GM19395 (cell line): Measurements from ENCODE around the gene ITSN2.

ENCODE experiments used
- ATAC-seq: cut with Tn5 transposase; IDR thresholded peaks from one replicate; pipeline ENCODE4 v1.9.1; 2021; ENCODE audit warnings: mild to moderate bottlenecking, moderate library complexity; ENCODE audit not compliant: unreplicated experiment

The ITSN2 gene

DNA sequence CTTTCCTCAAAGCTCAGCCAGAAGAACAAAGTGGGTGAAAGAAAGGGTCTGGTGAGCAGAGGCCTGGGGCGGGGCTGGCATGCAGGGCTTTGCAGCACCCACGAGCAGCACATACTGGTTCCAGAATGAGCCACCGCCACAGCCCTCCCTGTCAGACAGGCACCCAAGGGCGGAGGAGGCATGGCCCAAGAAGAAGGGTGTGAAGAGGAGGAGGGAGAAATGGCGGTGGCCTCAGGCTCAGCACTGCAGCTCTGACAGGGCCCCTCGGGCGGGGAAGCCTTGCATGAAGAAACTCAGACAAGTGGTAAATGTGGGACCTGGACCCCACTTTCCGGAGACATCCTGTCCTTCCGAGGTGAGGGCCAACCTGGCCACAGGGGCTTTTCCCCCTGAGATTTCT, 169.8 kb downstream of the ITSN2 start:
- no peak for ATAC-seq

DNA sequence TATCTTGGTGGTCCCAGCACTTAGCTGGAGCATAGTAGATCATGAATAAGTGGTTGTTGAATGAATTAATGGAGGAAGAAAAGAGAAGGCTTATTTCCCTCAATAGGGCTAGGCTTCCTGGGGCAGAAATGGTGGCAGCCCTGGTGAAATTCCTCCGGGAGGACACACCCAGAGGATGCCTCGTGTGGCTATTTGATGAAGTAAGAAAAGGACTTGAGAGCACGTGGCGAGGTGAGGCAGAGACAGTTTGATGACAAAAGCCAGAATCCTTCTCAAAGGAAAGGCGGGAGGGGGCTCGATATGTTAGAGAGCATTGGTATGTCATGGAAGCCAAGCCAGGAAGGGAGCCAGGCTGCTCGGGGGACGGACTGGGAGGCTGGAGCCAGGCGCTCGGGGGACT, 170.8 kb downstream of the ITSN2 start:
- ATAC-seq = no peak

- no peak for ATAC-seq
Measured at GRCh38 chr2:24183366-24184069, 176.8 kb downstream of the ITSN2 start.

- ATAC-seq = no peak
Measured at GRCh38 chr2:24182507-24182906, 177.8 kb downstream of the ITSN2 start.

DNA sequence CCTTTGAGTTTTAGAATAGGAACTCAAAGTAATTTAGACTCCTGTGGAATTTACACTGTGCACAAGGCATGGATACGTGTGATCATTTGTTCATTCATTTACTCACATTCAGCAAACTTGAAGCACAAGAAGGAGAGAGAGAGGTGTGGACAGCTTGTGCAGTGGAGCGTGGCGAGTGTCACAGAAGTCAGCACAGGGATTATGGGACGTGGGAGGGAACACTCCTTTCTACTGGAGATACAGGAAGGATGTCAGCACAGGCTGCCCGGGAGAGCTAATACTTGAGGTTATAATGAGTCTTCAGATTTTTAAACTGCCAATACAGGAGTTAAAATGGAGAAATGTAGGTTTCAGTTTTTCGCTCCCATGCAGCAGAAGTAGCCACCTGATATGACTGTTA, 178.5 kb downstream of the ITSN2 start:
- ATAC-seq = no peak

GRCh38 chr2:24179683-24180082, 180.7 kb downstream of the ITSN2 start:
- no peak for ATAC-seq

- ATAC-seq = no peak
Measured at GRCh38 chr2:24176326-24176725, 184.0 kb downstream of the ITSN2 start.

DNA sequence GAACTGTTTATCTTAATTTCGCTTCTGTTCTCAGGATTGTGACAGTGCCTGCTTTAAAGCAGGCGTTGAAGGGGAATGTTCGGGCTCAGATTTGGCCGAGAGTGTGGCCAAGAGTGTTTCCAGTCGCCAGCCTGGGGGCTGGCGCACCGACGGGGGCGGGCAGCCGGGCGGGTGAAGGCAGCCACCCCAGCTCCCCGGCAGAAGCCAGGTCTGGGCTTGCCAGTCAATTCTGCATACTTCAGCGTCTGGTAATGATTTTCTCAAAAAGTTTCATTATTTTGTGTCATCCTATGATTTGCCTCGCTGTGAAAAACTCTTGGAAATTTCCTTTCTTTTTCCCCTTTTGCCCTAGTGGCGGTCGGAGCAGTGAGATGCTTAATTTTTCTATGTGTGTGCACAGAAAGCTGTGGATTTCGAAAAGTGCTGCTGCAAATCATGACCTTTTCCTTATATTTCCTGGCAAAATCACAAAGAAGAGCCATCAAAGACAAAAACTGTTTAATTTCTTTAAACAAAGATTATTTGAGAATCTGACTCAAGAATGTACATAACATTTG, 184.6 kb downstream of the ITSN2 start:
- ATAC-seq = no peak

- ATAC-seq = no peak
Measured at GRCh38 chr2:24174851-24175277, 185.5 kb downstream of the ITSN2 start, which contains the start of gene FAM228A. FAM228A (plus strand) TSS chr2:24175053; CDS start chr2:24175481, 428 bp downstream.

DNA sequence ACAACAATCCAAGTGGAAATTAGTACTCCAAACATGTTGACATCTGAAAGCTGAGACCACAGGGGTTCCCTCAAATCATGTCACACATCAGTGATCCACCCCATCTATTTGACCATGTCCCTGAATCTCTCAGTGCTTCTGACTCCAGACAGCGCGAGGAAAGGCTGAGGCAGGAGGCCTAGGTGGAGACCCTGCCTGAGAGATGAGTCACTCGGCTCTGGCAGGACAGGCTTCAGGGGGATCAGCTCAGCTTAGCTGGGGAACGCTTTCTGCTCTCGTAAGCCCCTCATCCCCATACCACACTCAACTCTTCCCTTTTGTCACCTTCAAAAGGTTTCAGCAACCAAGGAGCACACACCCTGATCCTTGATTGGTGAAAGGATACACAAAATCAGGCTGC, 191.3 kb downstream of the ITSN2 start:
- ATAC-seq = no peak

GRCh38 chr2:24164416-24164973, 195.8 kb downstream of the ITSN2 start:
- peak; percentile 68 for ATAC-seq

DNA sequence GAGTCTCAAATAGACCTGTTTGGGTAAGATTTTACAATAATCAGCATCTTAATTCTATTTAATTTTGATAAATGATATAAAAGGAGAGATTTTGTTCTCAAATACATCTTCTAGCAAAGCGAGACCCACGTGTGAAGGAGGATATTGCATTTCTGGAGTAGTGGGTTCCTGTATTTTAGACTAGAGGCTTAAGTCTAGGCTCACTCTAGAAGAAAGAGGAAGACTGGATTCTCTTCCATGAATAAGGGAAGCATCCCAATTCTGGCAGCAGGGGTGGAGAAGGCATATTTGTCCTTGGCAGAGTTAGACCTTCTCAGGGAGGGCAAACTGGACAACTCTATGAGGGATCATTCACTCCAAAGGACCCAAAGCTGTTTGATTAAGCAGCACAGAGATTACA, 196.7 kb downstream of the ITSN2 start:
- ATAC-seq = no peak

- no peak for ATAC-seq
Measured at GRCh38 chr2:24163186-24163585, 197.2 kb downstream of the ITSN2 start.

DNA sequence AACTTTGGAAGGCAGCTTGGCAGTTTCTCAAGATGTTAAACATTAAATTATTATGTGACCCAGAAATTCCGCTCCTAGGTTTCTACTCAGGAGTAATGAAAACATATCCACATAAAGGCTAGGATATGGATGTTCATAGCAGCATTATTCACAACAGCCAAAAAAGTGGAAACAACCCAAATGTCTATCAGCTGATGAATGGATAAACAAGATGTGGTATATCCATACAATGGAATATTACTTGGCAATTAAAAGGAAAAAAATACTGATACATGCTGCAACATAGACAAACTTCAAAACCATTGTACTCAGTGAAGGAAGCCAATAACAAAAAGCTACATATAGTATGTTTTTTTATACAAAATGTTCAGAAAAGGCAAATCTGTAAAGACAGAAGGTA, 197.8 kb downstream of the ITSN2 start:
- ATAC-seq = no peak

DNA sequence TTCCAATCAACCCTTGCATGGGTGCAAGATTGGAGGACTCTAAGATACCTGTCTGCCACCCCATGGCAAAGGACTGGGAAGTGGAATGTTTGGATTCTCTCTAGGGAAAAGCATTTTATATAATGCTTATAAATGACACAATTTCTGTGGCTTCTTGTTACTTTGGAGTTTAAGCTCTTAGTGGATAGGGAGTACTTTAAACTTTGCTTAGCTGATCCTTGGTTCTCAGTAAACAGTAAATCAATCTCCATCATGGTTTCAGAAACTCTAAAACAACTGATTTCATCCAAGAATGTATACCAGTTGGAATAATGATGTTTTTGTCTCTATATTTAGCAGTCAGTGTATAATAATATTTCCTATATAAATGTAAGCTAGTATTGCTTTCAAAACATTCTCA, 199.6 kb downstream of the ITSN2 start:
- no peak for ATAC-seq

- no peak for ATAC-seq
Measured at GRCh38 chr2:24159708-24160107, 200.6 kb downstream of the ITSN2 start.

- no peak for ATAC-seq
Measured at GRCh38 chr2:24158131-24158530, 202.2 kb downstream of the ITSN2 start.

DNA sequence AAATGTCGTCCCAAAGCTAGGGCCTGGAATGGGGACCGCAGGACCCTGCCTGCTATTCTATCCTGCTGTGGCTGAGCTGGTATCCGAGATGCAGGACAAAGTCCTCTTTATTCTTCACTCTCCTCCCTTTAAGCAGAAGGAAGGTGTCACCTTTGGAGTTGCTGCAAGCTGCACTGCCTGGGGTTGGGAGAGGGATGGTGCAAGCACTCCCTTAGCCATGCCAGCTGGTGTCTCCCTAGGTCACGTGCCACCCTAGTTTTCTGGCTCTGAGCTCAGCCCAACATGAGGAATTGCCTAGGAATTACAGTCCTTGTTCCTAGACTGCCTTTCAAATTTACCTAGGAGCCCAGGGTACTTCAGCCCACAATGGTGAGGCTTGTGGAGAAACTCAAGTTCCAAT, 206.9 kb downstream of the ITSN2 start:
- ATAC-seq = no peak
